Esophagus mucosa (tissue), 1 donor: ENCODE results near the gene HID1. TPM values are rescaled to one million over a fixed set of nuclear protein-coding genes. Genes with fewer than 3 reads are reported as not detected.
A peak's percentile ranks its signal among the peaks of the same experiment; 100 is the strongest.
"Not testable (repeated sequence)": the region's sequence is repeated elsewhere in the genome, so short reads cannot be mapped to it uniquely, and the experiment has no call there.

ENCODE experiments used
- ATAC-seq: fragments of 200-7000 bp; cut with Tn5 transposase; one replicate; pipeline ENCODE4 v1.9.1; 2020
- total RNA-seq: library from RNA; stranded (reverse); gene quantifications from one replicate; pipeline ENCODE4 v1.2.4, GENCODE V29; 2023
- donor health status: DM: yes; HTN: yes; CAD: no.

The HID1 gene
- total RNA-seq, 1 donor from 2014 or later, result 3.1 TPM

DNA sequence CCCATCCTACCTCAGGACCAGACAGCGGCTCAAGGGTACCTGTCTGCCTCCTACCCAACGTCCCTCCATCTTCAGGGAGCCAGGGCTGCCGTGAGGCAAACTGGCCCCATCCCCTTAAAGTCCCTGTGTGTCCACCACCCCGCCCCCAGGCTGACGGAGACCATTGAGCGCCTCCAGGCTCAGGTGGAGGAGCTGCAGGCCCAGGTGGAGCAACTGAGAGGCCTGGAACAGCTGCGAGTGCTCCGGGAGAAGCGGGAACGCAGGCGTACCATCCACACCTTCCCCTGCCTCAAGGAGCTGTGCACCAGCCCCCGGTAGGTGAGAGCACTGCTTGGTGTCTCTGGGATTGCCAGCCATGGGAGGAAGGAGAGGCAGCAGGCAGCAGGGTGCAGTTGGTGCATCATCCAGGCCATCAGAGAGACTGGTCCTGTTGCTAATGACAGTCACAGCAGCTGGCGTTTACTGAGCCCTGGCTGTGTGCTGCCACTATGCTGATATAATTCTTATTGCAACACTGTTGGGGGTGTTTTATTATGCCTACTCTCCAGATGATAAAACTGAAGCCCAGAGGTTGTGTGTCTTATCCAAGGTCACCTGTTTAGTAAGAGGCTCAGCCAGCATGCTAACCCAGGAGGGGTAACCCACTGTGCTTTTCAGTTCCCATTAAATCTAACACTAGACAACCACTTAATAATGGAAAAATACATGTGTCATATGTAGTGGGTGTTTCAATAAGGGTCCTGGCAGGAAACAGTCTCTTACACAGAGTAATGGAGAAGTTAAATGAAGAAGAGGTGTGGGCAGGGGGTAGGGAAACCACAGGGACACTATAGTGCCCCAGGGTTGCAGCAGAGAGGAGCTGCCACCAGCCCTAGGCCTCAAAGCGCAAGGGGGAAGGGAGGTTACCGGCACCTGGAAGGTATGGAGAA is 29.6 kb upstream of the HID1 start:
- ATAC-seq, result no peak

DNA sequence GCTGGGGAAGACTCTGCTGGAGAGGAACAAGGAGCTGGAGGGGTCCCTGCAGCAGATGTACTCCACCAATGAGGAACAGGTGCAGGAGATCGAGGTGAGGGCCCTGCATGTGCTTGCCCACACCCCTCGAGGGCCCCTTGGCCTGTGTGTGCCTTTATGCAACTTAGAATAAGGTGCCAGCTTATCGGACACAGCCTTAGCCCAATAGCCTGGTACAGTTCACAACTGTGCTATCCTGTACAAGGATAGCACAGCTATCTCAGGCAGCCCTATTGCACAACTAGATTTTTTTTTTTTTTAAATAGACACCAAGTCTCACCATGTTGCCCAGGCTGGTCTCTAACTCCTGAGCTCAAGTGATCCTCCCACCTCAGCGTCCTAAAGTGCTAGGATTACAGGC is 27.0 kb upstream of the HID1 start:
- ATAC-seq, result no peak

DNA sequence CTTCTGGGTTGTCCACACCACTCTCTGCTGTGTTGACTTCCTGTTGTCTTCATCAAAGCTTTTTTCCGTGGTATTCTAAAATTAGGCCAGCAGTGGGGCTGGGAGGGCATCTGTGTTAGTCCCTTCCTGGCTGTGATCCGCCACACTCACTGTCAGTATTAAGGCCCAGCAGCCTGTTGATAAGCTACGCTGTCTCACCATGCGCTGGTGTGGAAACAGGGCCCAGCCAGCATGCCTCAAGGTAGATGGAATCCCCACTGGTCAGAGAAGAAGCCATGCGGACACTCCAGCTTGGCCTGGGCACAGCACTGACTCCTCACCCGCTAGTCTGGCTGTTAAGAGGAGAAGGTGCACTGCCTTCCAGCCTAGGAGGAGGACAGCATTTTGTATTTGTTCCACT is 26.2 kb upstream of the HID1 start:
- no peak for ATAC-seq

DNA sequence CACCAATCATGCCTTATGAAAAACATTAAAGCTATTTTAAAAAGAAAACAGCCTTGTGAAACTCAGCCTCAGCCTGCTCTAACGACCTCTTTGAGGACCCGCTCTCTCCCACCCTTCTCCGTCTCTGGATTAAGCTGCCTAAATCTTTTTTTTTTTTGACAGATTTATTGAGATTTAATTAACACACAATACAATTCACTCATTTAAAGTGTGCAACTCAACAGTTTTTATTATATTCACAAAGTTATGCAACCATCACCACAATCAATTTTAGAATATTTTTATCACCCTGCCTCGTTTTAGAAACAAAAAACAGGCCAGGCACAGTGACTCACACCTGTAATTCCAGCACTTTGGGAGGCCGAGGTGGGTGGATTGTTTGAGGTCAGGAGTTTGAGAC is 23.3 kb upstream of the HID1 start:
- ATAC-seq, result no peak

- no peak for ATAC-seq
Observed at GRCh38 chr17:74994440-74994839, 21.9 kb upstream of the HID1 start.

DNA sequence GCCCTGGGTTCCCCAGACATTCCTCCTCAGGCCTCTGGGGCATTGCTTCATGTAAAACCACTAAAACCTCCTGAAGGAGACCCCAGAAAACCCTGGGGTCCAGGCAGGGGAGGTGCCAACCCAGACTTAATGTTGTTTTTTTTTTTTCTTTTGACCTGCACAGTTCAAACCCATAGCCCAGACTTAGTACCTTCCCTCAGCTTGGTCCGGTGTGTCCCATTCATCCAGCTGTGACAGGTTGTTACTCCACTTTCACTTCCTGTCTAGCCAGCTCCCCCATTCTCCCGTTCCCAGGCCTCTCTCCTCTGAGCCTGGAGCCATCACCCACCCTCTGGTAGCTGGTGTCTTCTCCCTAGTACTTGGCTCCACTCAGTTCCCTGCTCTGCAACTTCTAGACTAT is 19.7 kb upstream of the HID1 start:
- peak; percentile 7 for ATAC-seq

DNA sequence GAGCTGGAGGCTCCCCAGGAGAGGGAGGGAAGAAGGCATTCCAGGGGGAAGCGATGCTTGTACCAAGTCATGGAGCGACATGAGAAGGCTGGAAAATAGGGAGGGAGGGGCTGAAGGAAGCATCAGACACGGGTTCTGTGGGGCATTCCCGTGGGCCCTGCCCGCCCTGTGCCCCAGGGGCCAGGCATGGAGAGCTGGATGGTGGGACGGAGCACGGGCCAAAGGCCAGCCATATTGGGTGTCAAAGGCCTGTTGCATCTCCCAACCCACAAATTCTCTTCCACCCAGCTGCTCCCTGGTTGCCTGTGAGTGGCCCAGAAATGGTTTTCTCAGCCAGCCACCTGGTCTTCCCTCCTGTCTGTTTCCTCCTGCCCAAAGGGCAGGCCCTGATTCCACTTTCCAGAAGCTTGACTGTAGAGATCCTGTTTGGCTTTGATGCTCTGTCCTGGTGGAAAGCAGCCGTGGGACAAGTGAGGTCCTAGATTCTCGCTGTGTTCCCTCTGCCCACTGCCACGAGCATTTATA is 18.1 kb upstream of the HID1 start:
- ATAC-seq, result no peak

- ATAC-seq, result peak; percentile 49
Observed at GRCh38 chr17:74987909-74988711, 15.6 kb upstream of the HID1 start.

DNA sequence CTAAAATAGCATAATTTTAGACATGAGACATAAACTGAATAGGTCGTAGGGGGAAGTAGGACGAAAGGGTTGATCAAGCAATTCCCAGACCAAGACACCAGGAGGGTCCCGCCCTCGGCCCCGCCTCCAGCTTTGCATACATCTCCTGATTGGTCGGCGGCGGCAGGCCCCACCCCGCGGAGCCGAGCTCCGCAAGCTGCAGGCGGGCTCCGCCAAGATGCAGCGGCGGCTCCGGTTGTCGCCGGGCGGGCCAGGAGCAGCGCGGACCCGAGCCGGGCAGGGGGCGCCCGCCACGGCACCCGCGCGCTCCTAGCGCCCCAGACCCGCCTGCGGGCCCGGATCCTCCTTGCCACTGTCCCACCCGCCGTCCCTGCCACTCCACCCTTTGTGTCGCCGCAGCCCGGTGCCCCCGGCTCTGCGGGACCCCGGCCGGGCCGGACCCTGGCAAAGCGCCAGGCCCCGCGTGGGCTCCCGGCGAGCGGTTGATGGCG is 14.9 kb upstream of the HID1 start, which contains the start of gene CDR2L:
Gene CDR2L, plus strand, starts transcription at position 215 of the 491 bp plus-strand sequence. CDS start 412 bp downstream, outside the sequence.
- peak; percentile 89 for ATAC-seq

- no peak for ATAC-seq
Observed at GRCh38 chr17:74986206-74986576, 13.6 kb upstream of the HID1 start.

DNA sequence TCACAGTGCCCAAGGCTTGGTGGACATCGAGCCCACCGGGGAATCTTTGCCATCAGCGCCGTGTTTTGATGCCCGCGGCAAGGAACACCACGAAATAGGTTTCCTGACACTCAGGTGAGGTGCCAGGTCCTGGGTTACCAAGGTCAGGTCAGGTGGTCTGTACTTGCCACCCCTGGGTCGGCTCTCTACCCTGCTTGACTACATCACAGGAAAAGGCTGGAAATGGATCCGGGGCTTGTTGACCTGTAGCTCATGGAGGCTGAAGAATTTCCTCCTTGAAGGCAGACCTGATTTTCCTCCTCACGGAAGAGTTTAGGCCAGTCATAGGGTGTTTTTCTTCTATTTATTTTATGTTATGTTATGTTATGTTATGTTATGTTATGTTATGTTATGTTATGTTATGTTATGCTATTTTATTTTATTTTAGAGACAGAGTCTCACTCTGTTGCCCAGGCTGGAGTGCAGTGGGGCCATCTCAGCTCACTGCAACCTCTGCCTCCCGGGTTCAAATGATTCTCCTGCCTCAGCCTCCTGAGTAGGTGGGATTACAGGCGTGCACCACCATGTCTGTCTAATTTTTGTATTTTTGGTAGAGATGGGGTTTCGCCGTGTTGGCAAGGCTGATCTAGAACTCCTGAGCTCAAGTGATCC is 10.2 kb upstream of the HID1 start:
- not testable (repeated sequence) for ATAC-seq

DNA sequence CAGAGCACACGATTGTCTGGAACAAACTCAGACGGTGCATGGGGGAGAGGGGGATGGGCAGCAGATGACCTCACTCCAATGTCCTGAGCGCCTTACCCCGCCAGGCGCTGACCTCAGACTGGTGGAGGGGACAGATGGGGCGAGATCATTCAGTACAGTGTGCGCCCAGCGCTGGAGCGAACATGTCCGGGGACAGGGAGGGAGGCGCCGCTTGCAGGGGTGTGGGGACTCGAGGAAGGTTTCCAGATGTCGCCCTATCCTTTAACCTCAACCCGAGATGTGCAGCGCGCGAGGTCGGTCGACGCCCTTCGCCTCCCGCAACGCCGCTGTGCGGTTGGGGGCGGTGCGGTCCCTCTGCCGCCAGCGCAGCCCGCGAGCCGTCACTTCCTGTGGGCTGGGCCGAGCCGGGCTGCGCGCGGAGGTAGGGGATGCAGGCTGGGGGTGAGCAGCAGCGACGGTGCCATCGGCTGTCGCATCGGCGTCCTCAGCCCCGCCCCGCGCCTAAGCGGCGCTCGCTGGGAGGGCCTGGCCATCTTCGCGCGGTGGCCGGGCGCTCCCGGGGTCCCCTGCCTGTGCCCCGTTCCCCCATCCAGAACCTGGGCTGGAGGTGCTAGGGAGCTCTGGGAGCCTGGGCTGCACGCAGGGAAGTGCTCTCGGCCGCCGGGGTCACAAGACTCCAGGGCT is 9.6 kb upstream of the HID1 start:
- peak; percentile 74 for ATAC-seq

GRCh38 chr17:74981318-74981978 is 8.9 kb upstream of the HID1 start:
- peak; percentile 27 for ATAC-seq

GRCh38 chr17:74979408-74980146 is 7.0 kb upstream of the HID1 start:
- no peak for ATAC-seq

GRCh38 chr17:74978240-74978639 is 5.7 kb upstream of the HID1 start:
- ATAC-seq, result no peak

GRCh38 chr17:74977802-74978201 is 5.2 kb upstream of the HID1 start:
- ATAC-seq, result no peak

GRCh38 chr17:74975943-74976342 is 3.4 kb upstream of the HID1 start:
- no peak for ATAC-seq

- no peak for ATAC-seq
Observed at GRCh38 chr17:74972973-74973328, 392 bp upstream of the HID1 start.

DNA sequence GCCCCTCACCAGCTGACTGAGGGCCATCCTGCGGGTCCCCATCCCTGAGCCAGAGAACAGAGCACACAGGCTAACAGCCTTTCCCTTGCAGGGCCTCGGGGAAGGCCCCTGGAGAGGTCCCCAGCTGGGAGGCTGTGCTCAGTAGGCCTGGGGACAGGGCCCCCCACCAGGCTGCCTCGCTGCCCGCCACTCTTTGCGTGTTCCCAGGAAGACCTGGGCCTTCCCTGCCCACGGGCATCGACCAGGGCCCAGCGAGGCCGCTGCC is 785 bp downstream of the HID1 start:
- peak; percentile 5 for ATAC-seq

DNA sequence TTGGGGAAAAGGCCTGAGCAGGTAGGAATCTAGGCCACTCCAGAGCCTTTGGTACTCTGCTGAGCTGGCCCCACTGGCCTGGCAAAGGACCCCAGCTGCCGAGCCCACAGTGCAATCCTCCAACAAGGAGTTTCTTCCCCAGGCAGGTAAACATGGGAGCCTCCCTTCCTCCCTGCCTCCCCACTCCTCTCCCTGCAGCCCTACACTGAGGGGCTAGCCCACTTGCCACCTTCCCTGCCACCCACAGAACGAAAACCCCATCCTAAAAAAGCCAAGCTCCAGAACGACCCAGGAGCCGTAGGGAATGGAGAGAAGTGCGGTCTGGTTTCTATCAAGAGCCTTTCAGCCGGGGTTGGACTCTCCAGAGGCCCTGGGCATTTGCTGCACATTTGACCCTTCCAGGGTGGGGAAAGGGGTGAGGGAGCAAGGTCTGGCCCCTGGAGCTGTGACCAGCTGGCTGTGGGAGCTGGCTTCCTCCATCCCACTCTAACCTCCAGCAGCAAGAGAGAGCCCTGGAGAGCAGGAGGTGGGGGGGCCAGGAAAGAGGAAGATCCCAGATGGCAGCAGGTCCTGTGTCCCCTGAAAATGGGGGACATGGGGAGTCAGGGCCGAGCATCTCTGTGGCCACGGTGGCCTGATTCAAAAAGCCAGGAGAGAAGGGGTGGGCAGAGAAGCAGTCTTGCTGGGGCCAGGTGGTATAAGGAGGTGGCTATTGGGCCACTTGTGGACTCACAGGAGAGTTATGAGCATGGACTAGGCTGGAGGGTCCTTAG is 1.3 kb downstream of the HID1 start:
- ATAC-seq, result no peak
